Body of pancreas (tissue), 4 donors: ENCODE measurements around the gene FRAS1. TPM values are rescaled to one million over a fixed set of nuclear protein-coding genes. Genes with fewer than 3 reads are reported as not detected.
"Not testable (repeated sequence)": the region's sequence is repeated elsewhere in the genome, so short reads cannot be mapped to it uniquely, and the experiment has no call there.

Experiments used
- ATAC-seq: fragments of 150-250 bp; one replicate; pipeline ENCODE4 v1.9.1; 2016
- DNase-seq, 4 donors: peaks; one replicate each; pipeline ENCODE4 v3.0.0-alpha.2; 2019
- H3K27ac ChIP-seq, 4 donors: fragments of 200-600 bp; sonication (generic); 1 replicate in 3 of 4; 2 replicates in 1 of 4; pipeline versions ENCODE4 v1.5.1 to v1.6.1; 2016 to 2019; ENCODE audit warnings: mild to moderate bottlenecking in 1 of 4, mixed read lengths in 1 of 4, moderate library complexity in 1 of 4
- H3K27me3 ChIP-seq, 2 donors: fragments of 200-600 bp; sonication (generic); one replicate each; pipeline ENCODE4 v1.6.0; 2016; ENCODE audit warnings: mild to moderate bottlenecking in 1 of 2
- H3K36me3 ChIP-seq, 2 donors: fragments of 200-600 bp; sonication (generic); replicated peaks in 1 of 2; 2 replicates each; pipeline ENCODE4 v1.5.1; 2016; ENCODE audit warnings: low read depth in 2 of 2; ENCODE audit not compliant: insufficient read depth in 1 of 2
- H3K4me1 ChIP-seq: fragments of 200-600 bp; sonication (generic); one replicate; pipeline ENCODE4 v1.6.0; 2016
- H3K4me3 ChIP-seq, 2 donors: fragments of 200-600 bp; sonication (generic); 1 replicate in 1 of 2; 2 replicates in 1 of 2; pipeline ENCODE4 v1.5.1; 2016 to 2019
- H3K9me3 ChIP-seq, 3 donors: fragments of 200-600 bp; sonication (generic); 1 replicate in 2 of 3; 2 replicates in 1 of 3; pipeline ENCODE4 v1.5.1; 2016
- POLR2A ChIP-seq, 3 donors: fragments of 450-650 bp; IDR thresholded peaks; one replicate each; pipeline ENCODE4 v1.6.1; 2016; ENCODE audit warnings: antibody characterized with exemption in 3 of 3, mild to moderate bottlenecking in 2 of 3
- WGBS, 2 donors: methylation state at CpG; one replicate each; pipeline ENCODE4 v1.1.5; 2017; 5-methylcytosine and 5-hydroxymethylcytosine counted together
- intact Hi-C: fragments of 100-400 bp; cut with DNase I; formaldehyde crosslinking; loops from one replicate; pipeline ENCODE4 v1.15.1; 2023
- total RNA-seq, 2 donors: library from RNA; depleted of rRNA; stranded (reverse); fragments of >200 nt; gene quantifications; one replicate each; pipeline ENCODE4 v1.1.0, GENCODE V29; 2016
- TF ChIP-seq, protein P1 (sequence below), 7 experiments: fragments of 450-650 bp in 4 of 7; fragments of 200-600 bp in 3 of 7; sonication (generic) in 3 of 7; IDR thresholded peaks; one replicate each; pipeline ENCODE4 v1.5.1; 2016 to 2019; ENCODE audit warnings: antibody characterized with exemption in 7 of 7

Gene FRAS1
- total RNA-seq, 2 donors from 2014 or later, result 22.6 to 24.4 TPM

DNA sequence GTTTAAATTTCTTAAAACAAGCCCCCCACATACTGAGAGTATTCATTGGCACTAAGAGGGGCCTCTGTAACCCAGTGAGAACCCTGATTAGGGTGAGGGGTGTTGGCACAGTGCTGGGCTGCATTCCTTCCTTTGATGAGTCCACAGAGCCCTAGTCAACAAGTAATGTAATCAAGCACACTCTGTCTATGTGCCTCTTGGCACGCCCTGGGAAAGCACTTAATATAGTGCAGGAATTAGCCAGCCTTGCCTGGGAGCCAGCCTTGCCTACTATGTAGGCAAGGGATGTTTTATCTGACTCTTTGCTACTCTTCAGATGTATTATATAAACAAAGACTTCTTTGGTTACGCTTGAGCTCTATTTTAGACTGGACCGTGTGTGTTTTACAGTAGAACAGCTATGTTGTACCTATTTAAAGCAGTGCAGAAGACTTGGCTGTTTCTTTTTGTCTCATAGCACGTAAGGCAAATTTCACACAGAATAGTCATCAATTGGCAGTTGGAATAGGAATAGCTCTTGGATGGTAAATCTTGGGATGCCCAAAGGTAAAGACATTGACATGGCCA is 64.3 kb downstream of the FRAS1 start:
- TF ChIP-seq, protein P1, sequence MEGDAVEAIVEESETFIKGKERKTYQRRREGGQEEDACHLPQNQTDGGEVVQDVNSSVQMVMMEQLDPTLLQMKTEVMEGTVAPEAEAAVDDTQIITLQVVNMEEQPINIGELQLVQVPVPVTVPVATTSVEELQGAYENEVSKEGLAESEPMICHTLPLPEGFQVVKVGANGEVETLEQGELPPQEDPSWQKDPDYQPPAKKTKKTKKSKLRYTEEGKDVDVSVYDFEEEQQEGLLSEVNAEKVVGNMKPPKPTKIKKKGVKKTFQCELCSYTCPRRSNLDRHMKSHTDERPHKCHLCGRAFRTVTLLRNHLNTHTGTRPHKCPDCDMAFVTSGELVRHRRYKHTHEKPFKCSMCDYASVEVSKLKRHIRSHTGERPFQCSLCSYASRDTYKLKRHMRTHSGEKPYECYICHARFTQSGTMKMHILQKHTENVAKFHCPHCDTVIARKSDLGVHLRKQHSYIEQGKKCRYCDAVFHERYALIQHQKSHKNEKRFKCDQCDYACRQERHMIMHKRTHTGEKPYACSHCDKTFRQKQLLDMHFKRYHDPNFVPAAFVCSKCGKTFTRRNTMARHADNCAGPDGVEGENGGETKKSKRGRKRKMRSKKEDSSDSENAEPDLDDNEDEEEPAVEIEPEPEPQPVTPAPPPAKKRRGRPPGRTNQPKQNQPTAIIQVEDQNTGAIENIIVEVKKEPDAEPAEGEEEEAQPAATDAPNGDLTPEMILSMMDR (IDR thresholded peaks at IDR 0.05), result no peak
- no peak for TF ChIP-seq POLR2A (IDR thresholded peaks at IDR 0.05)
- WGBS, 2 donors, result 59 to 65% methylated on average over 4 of the region's 4 CpGs
- no peak overlapping the region for H3K4me3 ChIP-seq
- H3K4me1 ChIP-seq, result no peaks in the 10 kb centered on the region
- intact Hi-C loops, result no loop called here
- no peaks in the 10 kb centered on the region for H3K36me3 ChIP-seq
- no peaks in the 10 kb centered on the region for H3K27me3 ChIP-seq
- peak; percentile 33 for ATAC-seq
- H3K27ac ChIP-seq, result peak overlapping the region in 1 of 4 donors; percentile 34
- peak in 2 of 4 donors; percentile 5 to 19 for DNase-seq
- H3K9me3 ChIP-seq, result no peaks in the 10 kb centered on the region

DNA sequence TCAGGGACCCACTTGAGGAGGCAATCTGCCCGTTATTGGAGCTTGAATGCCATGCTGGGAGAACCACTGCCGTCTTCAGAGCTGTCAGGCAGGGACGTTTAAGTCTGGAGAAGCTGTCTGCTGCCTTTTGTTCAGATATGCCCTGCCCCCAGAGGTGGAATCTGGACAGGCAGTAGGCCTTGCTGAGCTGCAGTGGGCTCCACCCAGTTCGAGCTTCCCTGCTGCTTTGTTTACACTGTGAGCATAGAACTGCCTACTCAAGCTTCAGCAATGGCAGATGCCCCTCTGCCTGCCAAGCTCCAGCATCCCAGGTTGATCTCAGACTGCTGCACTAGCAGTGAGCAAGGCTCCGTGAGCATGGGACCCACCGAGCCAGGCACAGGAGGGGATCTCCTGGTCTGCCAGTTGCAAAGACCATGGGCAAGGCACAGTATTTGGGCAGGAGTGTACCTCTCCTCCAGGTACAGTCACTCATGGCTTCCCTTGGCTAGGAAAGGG is 68.8 kb downstream of the FRAS1 start:
- WGBS, 2 donors, result 51% methylated on average over 6 of the region's 6 CpGs; no CpG with 5 or more reads in 1 of the 2 donors
- H3K36me3 ChIP-seq, intact Hi-C loops, H3K27me3 ChIP-seq, H3K4me1 ChIP-seq, ATAC-seq, H3K4me3 ChIP-seq, H3K27ac ChIP-seq, H3K9me3 ChIP-seq: not testable (repeated sequence)
- DNase-seq, result peak in 1 of 4 donors; percentile 6

DNA sequence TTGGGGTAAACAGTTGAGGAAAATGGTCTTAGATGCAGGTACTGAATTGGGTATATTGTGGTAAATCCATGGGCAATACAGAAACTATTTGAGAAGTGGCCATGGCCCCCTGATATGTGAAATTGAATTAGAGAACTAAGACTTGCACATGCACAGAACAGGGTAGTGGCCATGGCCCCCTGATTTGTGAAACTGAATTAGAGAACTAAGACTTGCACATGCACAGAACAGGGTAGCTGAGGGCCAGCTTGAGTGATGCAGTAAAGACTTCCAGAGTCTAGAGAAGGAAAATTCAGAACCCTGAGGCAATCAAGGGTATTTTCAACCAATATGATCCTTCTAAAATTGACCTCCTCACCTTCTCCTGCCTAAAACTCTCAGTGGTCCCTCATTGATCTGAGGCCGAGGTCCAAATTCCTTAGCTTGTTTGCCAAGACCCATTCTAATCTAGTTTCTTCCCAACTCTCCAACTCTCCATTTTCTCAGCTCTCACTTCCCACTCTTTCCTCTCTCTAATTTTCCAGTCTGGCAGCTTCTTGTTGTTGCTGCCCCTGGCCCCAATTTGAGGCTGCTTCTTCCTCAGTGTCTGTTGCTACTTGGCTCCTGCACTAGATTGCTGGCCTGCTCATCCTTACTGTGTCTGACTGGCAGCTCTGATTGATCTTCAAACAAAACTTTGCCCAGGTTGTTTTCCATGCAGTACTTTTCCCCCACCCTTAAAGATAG is 72.4 kb downstream of the FRAS1 start:
- 29 to 41% methylated on average over 1 of the region's 1 CpG for WGBS, 2 donors
- TF ChIP-seq, protein P1 (IDR thresholded peaks at IDR 0.05), result no peak
- no peak for TF ChIP-seq POLR2A (IDR thresholded peaks at IDR 0.05)
- Histone ChIP-seq H3K4me3 (no peak overlapping the region), H3K27ac (no peak overlapping the region), H3K9me3 (no peaks in the 10 kb centered on the region), H3K27me3 (no peaks in the 10 kb centered on the region), H3K4me1 (peaks cover 5% of the 10 kb centered on the region), H3K36me3 (no peaks in the 10 kb centered on the region)
- no peak for ATAC-seq
- intact Hi-C loops, result no loop called here
- no peak for DNase-seq

DNA sequence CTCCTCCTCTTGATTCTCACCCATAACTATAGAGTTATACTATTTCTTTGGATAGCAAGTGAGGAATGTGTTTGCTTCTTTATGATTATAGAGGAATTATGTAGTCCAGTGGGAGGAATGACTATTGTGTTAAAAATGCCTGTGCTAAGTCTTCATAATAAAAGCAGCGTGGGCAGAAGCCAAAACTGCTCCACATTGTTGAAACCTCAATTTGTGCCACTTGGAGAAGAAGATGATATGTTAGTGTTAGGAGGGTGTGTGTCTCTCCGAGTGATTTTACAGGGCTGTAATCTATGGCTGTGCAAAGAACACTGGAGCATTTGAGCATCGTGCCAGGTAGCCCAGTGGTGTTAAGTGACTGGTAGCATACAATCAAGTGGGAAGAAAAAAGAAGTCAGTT is 74.3 kb downstream of the FRAS1 start:
- H3K27me3 ChIP-seq, result no peaks in the 10 kb centered on the region
- intact Hi-C loops, result no loop called here

More for the DNA sequence above, 74.3 kb downstream of the FRAS1 start:
- no peak for DNase-seq
- no peak for TF ChIP-seq POLR2A (IDR thresholded peaks at IDR 0.05)
- TF ChIP-seq, protein P1 (IDR thresholded peaks at IDR 0.05), result no peak
- WGBS, 2 donors, result 44 to 54% methylated on average over 3 of the region's 3 CpGs
- Histone ChIP-seq H3K4me1 (peaks cover 10% of the 10 kb centered on the region), H3K4me3 (no peak overlapping the region), H3K27ac (peak overlapping the region in 1 of 4 donors; percentile 34), H3K36me3 (no peaks in the 10 kb centered on the region), H3K9me3 (no peaks in the 10 kb centered on the region)
- ATAC-seq, result no peak
